H1 (cell line): ENCODE results near the gene DDX41. TPM values are rescaled to one million over a fixed set of nuclear protein-coding genes. Genes with fewer than 3 reads are reported as not detected.

Source experiments
- CHD2 ChIP-seq: IDR thresholded peaks from 2 replicates; pipeline ENCODE4 v1.6.1; 2012; ENCODE audit warnings: low read length, improper control_type of control experiment
- HDAC2 ChIP-seq, 2 experiments: fragments of 300-600 bp in 1 of 2; sonication (generic) in 1 of 2; IDR thresholded peaks; 2 replicates each; pipeline ENCODE4 v1.6.1; 2011 to 2012; ENCODE audit warnings: low read depth in 2 of 2, low read length in 2 of 2, mild to moderate bottlenecking in 2 of 2, moderate library complexity in 2 of 2, borderline replicate concordance in 1 of 2, inconsistent platforms in 1 of 2
- MAX ChIP-seq: IDR thresholded peaks from 2 replicates; pipeline ENCODE4 v1.6.1; 2012; ENCODE audit warnings: inconsistent platforms
- SIX5 ChIP-seq: IDR thresholded peaks from 2 replicates; pipeline ENCODE4 v1.6.1; 2011; ENCODE audit warnings: mild to moderate bottlenecking, low read depth, low read length
- SP2 ChIP-seq: IDR thresholded peaks from 2 replicates; pipeline ENCODE4 v1.6.1; 2012; ENCODE audit warnings: mild to moderate bottlenecking, low read length, inconsistent platforms
- SRF ChIP-seq: IDR thresholded peaks from 2 replicates; pipeline ENCODE4 v1.6.1; 2011; ENCODE audit warnings: mild to moderate bottlenecking, low read depth, low read length, moderate library complexity
- SUZ12 ChIP-seq: fragments of 200-600 bp; sonication (generic); IDR thresholded peaks from 2 replicates; pipeline ENCODE4 v1.6.1; 2012; ENCODE audit warnings: mild to moderate bottlenecking, inconsistent platforms, low read length, moderate library complexity, mixed read lengths
- TAF1 ChIP-seq: IDR thresholded peaks from 2 replicates; pipeline ENCODE4 v1.6.1; 2011; ENCODE audit warnings: mild to moderate bottlenecking, low read depth, low read length
- YY1 ChIP-seq: IDR thresholded peaks from 2 replicates; pipeline ENCODE4 v1.6.1; 2011; ENCODE audit warnings: low read depth, mild to moderate bottlenecking, low read length
- ZNF274 ChIP-seq: IDR thresholded peaks from 2 replicates; pipeline ENCODE4 v1.7.0; 2012; ENCODE audit warnings: low read length, borderline replicate concordance; ENCODE audit errors: extremely low read depth
- polyA plus RNA-seq, 7 experiments: library from polyadenylated mRNA; depleted of rRNA in 3 of 7; stranded (reverse) in 5 of 7; unstranded in 2 of 7; fragments of >200 nt in 5 of 7; fragments of 200-250 nt in 2 of 7; gene quantifications; 1 replicate in 5 of 7; 2 replicates in 1 of 7; 4 replicates in 1 of 7; pipeline versions ENCODE4 v1.2.1 to v1.2.3, GENCODE V29; 2011 to 2013; ENCODE audit warnings: missing spikeins in 2 of 7, mixed read lengths in 2 of 7
- total RNA-seq: library from RNA; stranded (reverse); fragmentation: NEBNext Ultra II Directional; extraction: Animal tissue kit (Norgen Biotek cat#: 25700); gene quantifications from 2 replicates; pipeline ENCODE4 v1.2.1, GENCODE V29; 2021
- TF ChIP-seq, protein P1 (sequence below): fragments of 300-600 bp; sonication (generic); IDR thresholded peaks from 2 replicates; pipeline ENCODE4 v1.7.1; 2012; ENCODE audit warnings: low read length, moderate library complexity, mild to moderate bottlenecking, inconsistent platforms; ENCODE audit not compliant: insufficient replicate concordance

The DDX41 gene
- total and polyA plus RNA-seq, 2 of the 8 experiments (the other 6 are each of a cell fraction or from before 2014, with no cell fraction given) = 102 to 135 TPM

DNA sequence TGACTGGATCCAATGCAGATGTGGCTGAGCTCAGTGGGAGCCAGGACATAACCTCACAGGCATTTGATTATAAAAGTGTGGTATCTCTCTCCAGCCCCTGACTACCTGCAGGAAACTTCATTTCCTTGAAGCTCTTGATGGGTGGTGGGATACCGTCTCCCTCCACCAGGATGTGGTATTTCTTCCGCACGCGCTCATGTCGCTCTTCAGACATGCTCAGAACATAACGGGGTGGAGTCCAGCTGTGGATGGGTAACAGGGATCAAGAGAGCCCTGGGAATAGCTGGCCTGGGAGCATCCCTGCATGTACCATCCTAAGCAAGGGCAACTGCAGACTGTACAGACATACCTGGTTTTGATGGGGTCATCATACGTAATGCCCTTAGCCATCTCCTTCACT lies 1.2 kb downstream of the DDX41 start (continued):
- TF ChIP-seq, protein P1, sequence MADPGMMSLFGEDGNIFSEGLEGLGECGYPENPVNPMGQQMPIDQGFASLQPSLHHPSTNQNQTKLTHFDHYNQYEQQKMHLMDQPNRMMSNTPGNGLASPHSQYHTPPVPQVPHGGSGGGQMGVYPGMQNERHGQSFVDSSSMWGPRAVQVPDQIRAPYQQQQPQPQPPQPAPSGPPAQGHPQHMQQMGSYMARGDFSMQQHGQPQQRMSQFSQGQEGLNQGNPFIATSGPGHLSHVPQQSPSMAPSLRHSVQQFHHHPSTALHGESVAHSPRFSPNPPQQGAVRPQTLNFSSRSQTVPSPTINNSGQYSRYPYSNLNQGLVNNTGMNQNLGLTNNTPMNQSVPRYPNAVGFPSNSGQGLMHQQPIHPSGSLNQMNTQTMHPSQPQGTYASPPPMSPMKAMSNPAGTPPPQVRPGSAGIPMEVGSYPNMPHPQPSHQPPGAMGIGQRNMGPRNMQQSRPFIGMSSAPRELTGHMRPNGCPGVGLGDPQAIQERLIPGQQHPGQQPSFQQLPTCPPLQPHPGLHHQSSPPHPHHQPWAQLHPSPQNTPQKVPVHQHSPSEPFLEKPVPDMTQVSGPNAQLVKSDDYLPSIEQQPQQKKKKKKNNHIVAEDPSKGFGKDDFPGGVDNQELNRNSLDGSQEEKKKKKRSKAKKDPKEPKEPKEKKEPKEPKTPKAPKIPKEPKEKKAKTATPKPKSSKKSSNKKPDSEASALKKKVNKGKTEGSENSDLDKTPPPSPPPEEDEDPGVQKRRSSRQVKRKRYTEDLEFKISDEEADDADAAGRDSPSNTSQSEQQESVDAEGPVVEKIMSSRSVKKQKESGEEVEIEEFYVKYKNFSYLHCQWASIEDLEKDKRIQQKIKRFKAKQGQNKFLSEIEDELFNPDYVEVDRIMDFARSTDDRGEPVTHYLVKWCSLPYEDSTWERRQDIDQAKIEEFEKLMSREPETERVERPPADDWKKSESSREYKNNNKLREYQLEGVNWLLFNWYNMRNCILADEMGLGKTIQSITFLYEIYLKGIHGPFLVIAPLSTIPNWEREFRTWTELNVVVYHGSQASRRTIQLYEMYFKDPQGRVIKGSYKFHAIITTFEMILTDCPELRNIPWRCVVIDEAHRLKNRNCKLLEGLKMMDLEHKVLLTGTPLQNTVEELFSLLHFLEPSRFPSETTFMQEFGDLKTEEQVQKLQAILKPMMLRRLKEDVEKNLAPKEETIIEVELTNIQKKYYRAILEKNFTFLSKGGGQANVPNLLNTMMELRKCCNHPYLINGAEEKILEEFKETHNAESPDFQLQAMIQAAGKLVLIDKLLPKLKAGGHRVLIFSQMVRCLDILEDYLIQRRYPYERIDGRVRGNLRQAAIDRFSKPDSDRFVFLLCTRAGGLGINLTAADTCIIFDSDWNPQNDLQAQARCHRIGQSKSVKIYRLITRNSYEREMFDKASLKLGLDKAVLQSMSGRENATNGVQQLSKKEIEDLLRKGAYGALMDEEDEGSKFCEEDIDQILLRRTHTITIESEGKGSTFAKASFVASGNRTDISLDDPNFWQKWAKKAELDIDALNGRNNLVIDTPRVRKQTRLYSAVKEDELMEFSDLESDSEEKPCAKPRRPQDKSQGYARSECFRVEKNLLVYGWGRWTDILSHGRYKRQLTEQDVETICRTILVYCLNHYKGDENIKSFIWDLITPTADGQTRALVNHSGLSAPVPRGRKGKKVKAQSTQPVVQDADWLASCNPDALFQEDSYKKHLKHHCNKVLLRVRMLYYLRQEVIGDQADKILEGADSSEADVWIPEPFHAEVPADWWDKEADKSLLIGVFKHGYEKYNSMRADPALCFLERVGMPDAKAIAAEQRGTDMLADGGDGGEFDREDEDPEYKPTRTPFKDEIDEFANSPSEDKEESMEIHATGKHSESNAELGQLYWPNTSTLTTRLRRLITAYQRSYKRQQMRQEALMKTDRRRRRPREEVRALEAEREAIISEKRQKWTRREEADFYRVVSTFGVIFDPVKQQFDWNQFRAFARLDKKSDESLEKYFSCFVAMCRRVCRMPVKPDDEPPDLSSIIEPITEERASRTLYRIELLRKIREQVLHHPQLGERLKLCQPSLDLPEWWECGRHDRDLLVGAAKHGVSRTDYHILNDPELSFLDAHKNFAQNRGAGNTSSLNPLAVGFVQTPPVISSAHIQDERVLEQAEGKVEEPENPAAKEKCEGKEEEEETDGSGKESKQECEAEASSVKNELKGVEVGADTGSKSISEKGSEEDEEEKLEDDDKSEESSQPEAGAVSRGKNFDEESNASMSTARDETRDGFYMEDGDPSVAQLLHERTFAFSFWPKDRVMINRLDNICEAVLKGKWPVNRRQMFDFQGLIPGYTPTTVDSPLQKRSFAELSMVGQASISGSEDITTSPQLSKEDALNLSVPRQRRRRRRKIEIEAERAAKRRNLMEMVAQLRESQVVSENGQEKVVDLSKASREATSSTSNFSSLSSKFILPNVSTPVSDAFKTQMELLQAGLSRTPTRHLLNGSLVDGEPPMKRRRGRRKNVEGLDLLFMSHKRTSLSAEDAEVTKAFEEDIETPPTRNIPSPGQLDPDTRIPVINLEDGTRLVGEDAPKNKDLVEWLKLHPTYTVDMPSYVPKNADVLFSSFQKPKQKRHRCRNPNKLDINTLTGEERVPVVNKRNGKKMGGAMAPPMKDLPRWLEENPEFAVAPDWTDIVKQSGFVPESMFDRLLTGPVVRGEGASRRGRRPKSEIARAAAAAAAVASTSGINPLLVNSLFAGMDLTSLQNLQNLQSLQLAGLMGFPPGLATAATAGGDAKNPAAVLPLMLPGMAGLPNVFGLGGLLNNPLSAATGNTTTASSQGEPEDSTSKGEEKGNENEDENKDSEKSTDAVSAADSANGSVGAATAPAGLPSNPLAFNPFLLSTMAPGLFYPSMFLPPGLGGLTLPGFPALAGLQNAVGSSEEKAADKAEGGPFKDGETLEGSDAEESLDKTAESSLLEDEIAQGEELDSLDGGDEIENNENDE = no peak
- TF ChIP-seq TAF1 (no peak), SP2 (no peak), HDAC2 (IDR thresholded peaks at IDR 0.05; ENCODE audit: borderline replicate concordance in 1 of 2, low read depth in 2 of 2, low read length in 2 of 2) (no peak), CHD2 (no peak), SIX5 (no peak), ZNF274 (no peak), YY1 (no peak), SUZ12 (no peak), SRF (no peak), MAX (no peak)
